ENCODE data around the gene RBP3.

The RBP3 gene

GRCh38 chr10:47348138-47348651 is at the start of gene RBP3:
Gene RBP3, plus strand, starts transcription at chr10:47348363. Its CDS starts 122 bp downstream, at chr10:47348485.
- no peak within 1 kb of the TSS for H3K27ac ChIP-seq
- H3K4me3 ChIP-seq (ENCODE audit: low read depth, low read length): no peak within 1 kb of the TSS
- TF ChIP-seq CTCF (IDR thresholded peaks at IDR 0.05; ENCODE audit: low read depth, low read length, missing control alignments): no peak
- H3K27me3 ChIP-seq (replicated peaks): no peaks in the 10 kb centered on the region
- H3K36me3 ChIP-seq (replicated peaks): no peaks in the 10 kb centered on the region
- in situ Hi-C loops (cut with HindIII; ENCODE audit: low pct_ligation_motif_present, low sequenced_read_pairs): no loop called here
- DNase-seq: no peak

GRCh38 chr10:47298715-47299114 is 49.4 kb upstream of the RBP3 start:
- TF ChIP-seq CTCF (IDR thresholded peaks at IDR 0.05; ENCODE audit: low read depth, low read length, missing control alignments): no peak
- Histone ChIP-seq H3K27me3 (replicated peaks) (peaks cover 26% of the 10 kb centered on the region), H3K36me3 (replicated peaks) (no peaks in the 10 kb centered on the region), H3K4me3 (ENCODE audit: low read depth, low read length) (no peak overlapping the region), H3K27ac (no peak overlapping the region)
- DNase-seq: no peak
- in situ Hi-C loops (cut with HindIII; ENCODE audit: low pct_ligation_motif_present, low sequenced_read_pairs): no loop called here

GRCh38 chr10:47299611-47300428 is 48.3 kb upstream of the RBP3 start, which contains the start of gene GDF10:
Gene GDF10, plus strand, starts transcription at chr10:47300197. Its CDS starts 455 bp downstream, at chr10:47300652.
- in situ Hi-C loops (cut with HindIII; ENCODE audit: low pct_ligation_motif_present, low sequenced_read_pairs): loop anchor here (25.0 kb wide), 1 partner anchor 263 kb away; no protein-coding TSS in a partner anchor
- Histone ChIP-seq H3K27ac (no peak within 1 kb of the TSS), H3K4me3 (ENCODE audit: low read depth, low read length) (peak within 1 kb of the TSS; percentile 48), H3K27me3 (replicated peaks) (peaks cover 26% of the 10 kb centered on the region), H3K36me3 (replicated peaks) (no peaks in the 10 kb centered on the region)
- no peak for TF ChIP-seq CTCF (IDR thresholded peaks at IDR 0.05; ENCODE audit: low read depth, low read length, missing control alignments)
- DNase-seq: no peak

GRCh38 chr10:47300429-47300931 is 47.7 kb upstream of the RBP3 start:
- no peak for TF ChIP-seq CTCF (IDR thresholded peaks at IDR 0.05; ENCODE audit: low read depth, low read length, missing control alignments)
- Histone ChIP-seq H3K27ac (no peak overlapping the region), H3K27me3 (replicated peaks) (peaks cover 24% of the 10 kb centered on the region), H3K36me3 (replicated peaks) (no peaks in the 10 kb centered on the region), H3K4me3 (ENCODE audit: low read depth, low read length) (peak overlapping the region; percentile 48)
- in situ Hi-C loops (cut with HindIII; ENCODE audit: low pct_ligation_motif_present, low sequenced_read_pairs): loop anchor here (25.0 kb wide), 1 partner anchor 263 kb away; no protein-coding TSS in a partner anchor
- DNase-seq: no peak

GRCh38 chr10:47301833-47302232 is 46.3 kb upstream of the RBP3 start:
- no peaks in the 10 kb centered on the region for H3K36me3 ChIP-seq (replicated peaks)
- peaks cover 21% of the 10 kb centered on the region for H3K27me3 ChIP-seq (replicated peaks)
- DNase-seq: no peak
- no peak overlapping the region for H3K27ac ChIP-seq
- in situ Hi-C loops (cut with HindIII; ENCODE audit: low pct_ligation_motif_present, low sequenced_read_pairs): loop anchor here (25.0 kb wide), 1 partner anchor 265 kb away; no protein-coding TSS in a partner anchor
- H3K4me3 ChIP-seq (ENCODE audit: low read depth, low read length): no peak overlapping the region
- TF ChIP-seq CTCF (IDR thresholded peaks at IDR 0.05; ENCODE audit: low read depth, low read length, missing control alignments): no peak
